Measurements from ENCODE around the gene ERBB4.

DNA sequence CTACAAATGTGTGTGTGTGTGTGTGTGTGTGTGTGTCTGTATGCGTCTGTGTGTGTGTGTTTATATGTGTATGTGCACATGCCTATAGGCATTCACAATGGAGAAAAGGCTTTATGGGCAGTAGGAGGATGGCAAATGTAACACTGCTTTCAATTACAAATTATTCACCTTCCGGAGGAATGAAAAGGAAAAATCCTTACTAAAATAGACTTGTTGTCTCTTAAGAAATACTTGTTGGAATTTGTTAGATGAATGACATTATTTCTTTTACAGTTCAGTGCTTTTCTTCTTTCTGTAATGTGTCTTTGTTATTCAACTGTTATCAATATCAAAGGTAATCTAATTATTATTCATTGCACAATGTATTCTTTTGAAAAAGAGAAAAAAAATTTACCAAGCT lies 874.3 kb downstream of the ERBB4 start:
- TF ChIP-seq ZNF70 (CRISPR knock-in tag; IDR thresholded peaks at IDR 0.05) (no peak), OSR1 (CRISPR knock-in tag; IDR thresholded peaks at IDR 0.05) (no peak), RARB (CRISPR knock-in tag; IDR thresholded peaks at IDR 0.05) (no peak), TSHZ2 (CRISPR knock-in tag; IDR thresholded peaks at IDR 0.05) (no peak), ESRRG (CRISPR knock-in tag; IDR thresholded peaks at IDR 0.05) (no peak), BACH2 (CRISPR knock-in tag; IDR thresholded peaks at IDR 0.05; ENCODE audit: borderline replicate concordance) (no peak), PPARA (CRISPR knock-in tag; IDR thresholded peaks at IDR 0.05; ENCODE audit: borderline replicate concordance) (no peak), ZNF565 (CRISPR knock-in tag; conservative IDR thresholded peaks at IDR 0.05; ENCODE audit: low read depth) (no peak), ZFP30 (CRISPR knock-in tag; IDR thresholded peaks at IDR 0.05) (no peak)
- TF ChIP-seq, protein P1, sequence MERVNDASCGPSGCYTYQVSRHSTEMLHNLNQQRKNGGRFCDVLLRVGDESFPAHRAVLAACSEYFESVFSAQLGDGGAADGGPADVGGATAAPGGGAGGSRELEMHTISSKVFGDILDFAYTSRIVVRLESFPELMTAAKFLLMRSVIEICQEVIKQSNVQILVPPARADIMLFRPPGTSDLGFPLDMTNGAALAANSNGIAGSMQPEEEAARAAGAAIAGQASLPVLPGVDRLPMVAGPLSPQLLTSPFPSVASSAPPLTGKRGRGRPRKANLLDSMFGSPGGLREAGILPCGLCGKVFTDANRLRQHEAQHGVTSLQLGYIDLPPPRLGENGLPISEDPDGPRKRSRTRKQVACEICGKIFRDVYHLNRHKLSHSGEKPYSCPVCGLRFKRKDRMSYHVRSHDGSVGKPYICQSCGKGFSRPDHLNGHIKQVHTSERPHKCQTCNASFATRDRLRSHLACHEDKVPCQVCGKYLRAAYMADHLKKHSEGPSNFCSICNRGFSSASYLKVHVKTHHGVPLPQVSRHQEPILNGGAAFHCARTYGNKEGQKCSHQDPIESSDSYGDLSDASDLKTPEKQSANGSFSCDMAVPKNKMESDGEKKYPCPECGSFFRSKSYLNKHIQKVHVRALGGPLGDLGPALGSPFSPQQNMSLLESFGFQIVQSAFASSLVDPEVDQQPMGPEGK (CRISPR knock-in tag; IDR thresholded peaks at IDR 0.05; ENCODE audit: borderline replicate concordance): no peak
- TF ChIP-seq, protein P2, sequence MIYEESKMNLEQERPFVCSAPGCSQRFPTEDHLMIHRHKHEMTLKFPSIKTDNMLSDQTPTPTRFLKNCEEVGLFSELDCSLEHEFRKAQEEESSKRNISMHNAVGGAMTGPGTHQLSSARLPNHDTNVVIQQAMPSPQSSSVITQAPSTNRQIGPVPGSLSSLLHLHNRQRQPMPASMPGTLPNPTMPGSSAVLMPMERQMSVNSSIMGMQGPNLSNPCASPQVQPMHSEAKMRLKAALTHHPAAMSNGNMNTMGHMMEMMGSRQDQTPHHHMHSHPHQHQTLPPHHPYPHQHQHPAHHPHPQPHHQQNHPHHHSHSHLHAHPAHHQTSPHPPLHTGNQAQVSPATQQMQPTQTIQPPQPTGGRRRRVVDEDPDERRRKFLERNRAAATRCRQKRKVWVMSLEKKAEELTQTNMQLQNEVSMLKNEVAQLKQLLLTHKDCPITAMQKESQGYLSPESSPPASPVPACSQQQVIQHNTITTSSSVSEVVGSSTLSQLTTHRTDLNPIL (CRISPR knock-in tag; IDR thresholded peaks at IDR 0.05; ENCODE audit: low read depth): no peak

Data from SK-N-SH treated with all-trans-retinoic acid at 6 μM for 48 hours (cell line).